ENCODE data around the gene AGAP1. TPM values are rescaled to one million over a fixed set of nuclear protein-coding genes. Genes with fewer than 3 reads are reported as not detected.

Gene AGAP1
- total RNA-seq, 3 donors from 2014 or later (not counting 1 experiment from before 2014, with no cell fraction given), result 42.0 to 56.4 (median 45.7) TPM

DNA sequence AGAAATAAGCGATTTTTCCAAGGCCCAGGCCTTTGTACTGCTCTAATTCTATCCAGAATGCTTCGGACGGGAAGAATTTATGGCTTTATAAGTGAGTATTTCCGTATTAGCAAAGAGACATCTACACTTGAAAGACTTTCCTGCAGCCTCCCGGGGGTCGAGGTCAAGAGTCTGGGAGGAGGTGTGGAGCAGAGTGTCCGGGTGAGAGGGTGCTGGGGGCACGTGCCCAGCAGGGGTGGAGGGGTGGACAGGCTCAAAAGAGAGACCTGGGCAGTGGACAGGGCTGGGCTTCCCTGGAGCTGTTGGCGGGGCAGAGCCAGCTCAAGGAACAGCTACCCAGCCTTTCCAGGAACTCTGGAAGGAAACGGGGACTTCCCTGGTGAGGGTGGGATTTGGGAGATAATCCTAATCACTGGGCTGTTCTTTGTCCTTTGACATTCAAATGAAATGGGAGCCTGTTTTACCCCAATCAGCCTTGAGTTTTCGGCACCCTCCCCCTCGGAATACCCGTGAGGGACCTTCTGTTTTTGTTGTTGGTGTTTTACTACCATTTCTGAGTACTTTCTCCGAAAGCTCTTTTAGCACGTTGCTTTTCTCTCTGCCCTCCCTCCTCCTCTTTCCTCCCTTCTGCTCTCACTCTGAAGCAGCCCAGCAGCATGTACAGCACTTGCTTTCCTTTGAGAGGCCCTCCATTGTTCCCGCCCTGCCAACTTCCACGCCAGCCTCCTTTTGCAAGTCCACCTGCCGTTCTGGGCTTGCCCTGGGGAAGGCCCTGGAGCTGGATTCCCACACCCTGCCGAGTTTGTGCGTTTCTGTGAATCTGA is 164.7 kb downstream of the AGAP1 start:
- H3K4me3 Mint-ChIP-seq, result no peak overlapping the region
- H3K4me1 ChIP-seq (ENCODE audit: control insufficient read depth, insufficient read depth, low read length), result no peaks in the 10 kb centered on the region
- no peaks in the 10 kb centered on the region for H3K9me3 Mint-ChIP-seq
- H3K4me1 Mint-ChIP-seq, result no peaks in the 10 kb centered on the region
- TF ChIP-seq, protein P1, sequence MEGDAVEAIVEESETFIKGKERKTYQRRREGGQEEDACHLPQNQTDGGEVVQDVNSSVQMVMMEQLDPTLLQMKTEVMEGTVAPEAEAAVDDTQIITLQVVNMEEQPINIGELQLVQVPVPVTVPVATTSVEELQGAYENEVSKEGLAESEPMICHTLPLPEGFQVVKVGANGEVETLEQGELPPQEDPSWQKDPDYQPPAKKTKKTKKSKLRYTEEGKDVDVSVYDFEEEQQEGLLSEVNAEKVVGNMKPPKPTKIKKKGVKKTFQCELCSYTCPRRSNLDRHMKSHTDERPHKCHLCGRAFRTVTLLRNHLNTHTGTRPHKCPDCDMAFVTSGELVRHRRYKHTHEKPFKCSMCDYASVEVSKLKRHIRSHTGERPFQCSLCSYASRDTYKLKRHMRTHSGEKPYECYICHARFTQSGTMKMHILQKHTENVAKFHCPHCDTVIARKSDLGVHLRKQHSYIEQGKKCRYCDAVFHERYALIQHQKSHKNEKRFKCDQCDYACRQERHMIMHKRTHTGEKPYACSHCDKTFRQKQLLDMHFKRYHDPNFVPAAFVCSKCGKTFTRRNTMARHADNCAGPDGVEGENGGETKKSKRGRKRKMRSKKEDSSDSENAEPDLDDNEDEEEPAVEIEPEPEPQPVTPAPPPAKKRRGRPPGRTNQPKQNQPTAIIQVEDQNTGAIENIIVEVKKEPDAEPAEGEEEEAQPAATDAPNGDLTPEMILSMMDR (IDR thresholded peaks at IDR 0.05), result no peak
- H3K36me3 Mint-ChIP-seq, result no peaks in the 10 kb centered on the region
- H3K27me3 ChIP-seq (ENCODE audit: control insufficient read depth, insufficient read depth, low read length), result peaks cover 13% of the 10 kb centered on the region
- no peak for ATAC-seq
- intact Hi-C loops (cut with micrococcal nuclease), result no loop called here
- H3K36me3 ChIP-seq (ENCODE audit: control insufficient read depth, insufficient read depth, low read length), result no peaks in the 10 kb centered on the region
- no peaks in the 10 kb centered on the region for H3K9me3 ChIP-seq (ENCODE audit: control insufficient read depth, insufficient read depth, low read length)
- no peak overlapping the region for H3K4me3 ChIP-seq (ENCODE audit: low read length)
- no peak overlapping the region for H3K27ac Mint-ChIP-seq
- H3K27ac ChIP-seq (ENCODE audit: low read length), result no peak overlapping the region
- DNase-seq, result no peak
- WGBS (ENCODE audit: insufficient coverage), result 15% methylated on average over 18 of the region's 20 CpGs
- peaks cover 50 to 86% of the 10 kb centered on the region in 2 donors for H3K27me3 Mint-ChIP-seq (ENCODE audit: low read depth in 2 of 2)

GRCh38 chr2:235659767-235660322 is 166.0 kb downstream of the AGAP1 start:
- Histone ChIP-seq H3K4me1 (ENCODE audit: control insufficient read depth, insufficient read depth, low read length) (no peaks in the 10 kb centered on the region), H3K9me3 (ENCODE audit: control insufficient read depth, insufficient read depth, low read length) (no peaks in the 10 kb centered on the region), H3K36me3 (ENCODE audit: control insufficient read depth, insufficient read depth, low read length) (no peaks in the 10 kb centered on the region), H3K27ac (ENCODE audit: low read length) (no peak overlapping the region), H3K27me3 (ENCODE audit: control insufficient read depth, insufficient read depth, low read length) (peaks cover 13% of the 10 kb centered on the region), H3K4me3 (ENCODE audit: low read length) (no peak overlapping the region)
- Mint-ChIP-seq H3K27me3 (ENCODE audit: low read depth in 2 of 2) (peaks cover 54 to 90% of the 10 kb centered on the region in 2 donors), H3K9me3 (no peaks in the 10 kb centered on the region), H3K4me1 (no peaks in the 10 kb centered on the region), H3K4me3 (no peak overlapping the region), H3K36me3 (no peaks in the 10 kb centered on the region), H3K27ac (no peak overlapping the region)
- intact Hi-C loops (cut with micrococcal nuclease), result no loop called here
- no peak for DNase-seq
- ATAC-seq, result no peak
- TF ChIP-seq, protein P1 (IDR thresholded peaks at IDR 0.05), result no peak
- WGBS (ENCODE audit: insufficient coverage), result 76% methylated on average over 5 of the region's 7 CpGs

- Histone ChIP-seq H3K4me3 (ENCODE audit: low read length) (no peak overlapping the region), H3K4me1 (ENCODE audit: control insufficient read depth, insufficient read depth, low read length) (peaks cover 2% of the 10 kb centered on the region), H3K9me3 (ENCODE audit: control insufficient read depth, insufficient read depth, low read length) (no peaks in the 10 kb centered on the region), H3K36me3 (ENCODE audit: control insufficient read depth, insufficient read depth, low read length) (no peaks in the 10 kb centered on the region), H3K27ac (ENCODE audit: low read length) (no peak overlapping the region), H3K27me3 (ENCODE audit: control insufficient read depth, insufficient read depth, low read length) (peaks cover 17% of the 10 kb centered on the region)
- DNase-seq, result no peak
- TF ChIP-seq, protein P1 (IDR thresholded peaks at IDR 0.05), result no peak
- Mint-ChIP-seq H3K4me1 (peaks cover 0 to under 1% of the 10 kb centered on the region in 2 donors), H3K27me3 (ENCODE audit: low read depth in 2 of 2) (peaks cover 54 to 83% of the 10 kb centered on the region in 2 donors), H3K9me3 (no peaks in the 10 kb centered on the region), H3K4me3 (no peak overlapping the region), H3K36me3 (no peaks in the 10 kb centered on the region), H3K27ac (peak overlapping the region in 1 of 2 donors; percentile 22)
- WGBS (ENCODE audit: insufficient coverage), result 90% methylated on average over 9 of the region's 9 CpGs
- intact Hi-C loops (cut with micrococcal nuclease), result no loop called here
- ATAC-seq, result no peak
Measured at GRCh38 chr2:235660484-235661082, 166.7 kb downstream of the AGAP1 start.

Data from natural killer cell (primary cell).